Measurements from ENCODE around the gene RAMP1.

GRCh38 chr2:237854295-237854694 lies 5.1 kb upstream of the RAMP1 start:
- TF ChIP-seq CTCF (IDR thresholded peaks at IDR 0.05) (no peak), POLR2A (IDR thresholded peaks at IDR 0.05) (no peak)
